Keratinocyte (primary cell): ENCODE data around the gene TMEM219. TPM values are rescaled to one million over a fixed set of nuclear protein-coding genes. Genes with fewer than 3 reads are reported as not detected.

Source experiments
- DNase-seq: peaks from one replicate; pipeline ENCODE4 v3.0.0-alpha.2; 2011; ENCODE audit warnings: low read depth, missing footprints, low spot score
- FAIRE-seq: peaks from 2 replicates; lab custom pipeline; 2011; peaks lifted over from hg19 to GRCh38; lab: Jason Lieb, UNC
- H2AFZ ChIP-seq: 2 replicates; pipeline ENCODE4 v1.6.0; 2012; ENCODE audit warnings: low read length, control low read depth, inconsistent platforms; ENCODE audit not compliant: control insufficient read depth
- H3K27ac ChIP-seq: 2 replicates; pipeline ENCODE4 v1.5.1; 2011; ENCODE audit warnings: low read length; ENCODE audit not compliant: control insufficient read depth, insufficient read depth
- H3K27me3 ChIP-seq: 3 replicates; pipeline ENCODE4 v1.6.0; 2011; ENCODE audit warnings: low read length; ENCODE audit not compliant: control insufficient read depth, insufficient read depth; ENCODE audit errors: extremely low read depth
- H3K36me3 ChIP-seq, 2 experiments: 2 replicates in 1 of 2; 3 replicates in 1 of 2; pipeline ENCODE4 v1.5.1; 2011; ENCODE audit warnings: low read length in 2 of 2, mild to moderate bottlenecking in 1 of 2; ENCODE audit not compliant: control insufficient read depth in 2 of 2, insufficient read depth in 2 of 2; ENCODE audit errors: extremely low read depth in 1 of 2
- H3K4me1 ChIP-seq: 3 replicates; pipeline ENCODE4 v1.5.1; 2011; ENCODE audit warnings: low read length; ENCODE audit not compliant: control insufficient read depth, insufficient read depth; ENCODE audit errors: extremely low read depth
- H3K4me2 ChIP-seq: 3 replicates; pipeline ENCODE4 v1.6.0; 2011; ENCODE audit warnings: low read depth, low read length; ENCODE audit not compliant: control insufficient read depth, insufficient read depth; ENCODE audit errors: extremely low read depth
- H3K4me3 ChIP-seq, 3 experiments: fragments of 200-600 bp in 1 of 3; sonication (generic) in 1 of 3; 2 replicates in 2 of 3; 3 replicates in 1 of 3; pipeline ENCODE4 v1.5.1; 2011 to 2016; ENCODE audit warnings: low read length in 3 of 3, mild to moderate bottlenecking in 3 of 3, control low read depth in 2 of 3, inconsistent platforms in 1 of 3, low read depth in 1 of 3, mixed read lengths in 1 of 3, mixed run types in 1 of 3, moderate library complexity in 1 of 3; ENCODE audit not compliant: control insufficient read depth in 2 of 3, insufficient read depth in 2 of 3; ENCODE audit errors: extremely low read depth in 1 of 3
- H3K79me2 ChIP-seq: 2 replicates; pipeline ENCODE4 v1.6.0; 2012; ENCODE audit warnings: low read length; ENCODE audit not compliant: control insufficient read depth, insufficient read depth
- H3K9ac ChIP-seq: 3 replicates; pipeline ENCODE4 v1.6.0; 2011; ENCODE audit warnings: low read length; ENCODE audit not compliant: control insufficient read depth, insufficient read depth; ENCODE audit errors: extremely low read depth
- H3K9me1 ChIP-seq: 3 replicates; pipeline ENCODE4 v1.6.0; 2011; ENCODE audit warnings: low read length; ENCODE audit not compliant: control insufficient read depth, insufficient read depth; ENCODE audit errors: extremely low read depth
- H3K9me3 ChIP-seq: 2 replicates; pipeline ENCODE4 v1.5.1; 2012; ENCODE audit warnings: low read depth, low read length; ENCODE audit not compliant: control insufficient read depth
- H4K20me1 ChIP-seq: 3 replicates; pipeline ENCODE4 v1.6.0; 2011; ENCODE audit warnings: low read length; ENCODE audit not compliant: control insufficient read depth, insufficient read depth; ENCODE audit errors: extremely low read depth
- EZH2 ChIP-seq: IDR thresholded peaks from one replicate; pipeline ENCODE4 v1.6.1; 2012; ENCODE audit warnings: inconsistent platforms, mild to moderate bottlenecking, low read length, moderate library complexity
- dilution Hi-C: fragments of 300-500 bp; cut with MboI; formaldehyde crosslinking; loops from one replicate; pipeline ENCODE4 v1.7.0; 2020; ENCODE audit warnings: low sequenced_read_pairs; ENCODE audit not compliant: extremely low pct_ligation_motif_present
- polyA plus RNA-seq, 5 experiments: library from polyadenylated mRNA; depleted of rRNA in 3 of 5; stranded (reverse) in 3 of 5; stranded (forward) in 1 of 5; unstranded in 1 of 5; fragments of >200 nt; gene quantifications; 1 replicate in 1 of 5; 2 replicates in 3 of 5; 3 replicates in 1 of 5; pipeline versions ENCODE4 v1.2.1 to v1.2.3, GENCODE V29; 2011 to 2012; ENCODE audit warnings: missing spikeins in 2 of 5, low read depth in 1 of 5, low replicate concordance in 1 of 5
- TF ChIP-seq, protein P1 (sequence below), 3 experiments: IDR thresholded peaks in 1 of 3; conservative IDR thresholded peaks in 1 of 3; optimal IDR thresholded peaks in 1 of 3; 2 replicates in 2 of 3; 3 replicates in 1 of 3; pipeline versions ENCODE3 to v1.5.1; 2011; ENCODE audit warnings: low read length in 3 of 3, mild to moderate bottlenecking in 3 of 3, moderate library complexity in 2 of 3, control low read depth in 1 of 3, inconsistent platforms in 1 of 3; ENCODE audit not compliant: insufficient read depth in 2 of 3; ENCODE audit errors: extremely low read depth in 1 of 3

TMEM219 gene
- polyA plus RNA-seq, 1 donor (not counting 4 experiments of a cell fraction or from before 2014, with no cell fraction given) = 48.5 TPM

DNA sequence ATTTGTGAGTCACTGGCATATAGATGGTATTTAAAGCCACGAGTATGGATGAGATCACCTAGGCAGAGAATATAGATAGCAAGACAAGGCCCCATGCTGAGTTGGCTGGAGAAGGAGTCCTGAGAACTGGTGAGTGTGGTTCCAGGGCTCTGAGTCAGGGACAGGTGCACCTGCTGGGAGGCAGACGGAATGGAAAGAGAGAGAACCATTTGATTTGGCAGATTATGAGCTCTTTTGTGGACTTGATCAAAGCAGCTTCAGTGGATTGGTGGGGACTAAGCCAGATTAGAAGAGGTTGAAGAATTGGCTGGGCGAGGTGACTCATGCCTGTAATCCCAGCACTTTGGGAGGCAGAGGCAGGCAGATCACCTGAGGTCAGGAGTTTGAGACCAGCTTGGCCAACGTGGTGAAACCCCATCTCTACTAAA, 56.9 kb downstream of the TMEM219 start:
- no peaks in the 10 kb centered on the region for H3K36me3 ChIP-seq
- H3K79me2 ChIP-seq = no peaks in the 10 kb centered on the region
- FAIRE-seq (no peak), DNase-seq (no peak)
- dilution Hi-C loops = no loop called here
- H3K4me1 ChIP-seq = peaks cover 4% of the 10 kb centered on the region
- no peaks in the 10 kb centered on the region for H3K27me3 ChIP-seq
- no peak overlapping the region for H2AFZ ChIP-seq
- H3K4me2 ChIP-seq = no peak overlapping the region
- H3K9me1 ChIP-seq = no peaks in the 10 kb centered on the region
- H4K20me1 ChIP-seq = no peaks in the 10 kb centered on the region
- no peak overlapping the region for H3K4me3 ChIP-seq
- H3K27ac ChIP-seq = no peak overlapping the region
- no peaks in the 10 kb centered on the region for H3K9me3 ChIP-seq
- H3K9ac ChIP-seq = no peak overlapping the region
- TF ChIP-seq, protein P1, sequence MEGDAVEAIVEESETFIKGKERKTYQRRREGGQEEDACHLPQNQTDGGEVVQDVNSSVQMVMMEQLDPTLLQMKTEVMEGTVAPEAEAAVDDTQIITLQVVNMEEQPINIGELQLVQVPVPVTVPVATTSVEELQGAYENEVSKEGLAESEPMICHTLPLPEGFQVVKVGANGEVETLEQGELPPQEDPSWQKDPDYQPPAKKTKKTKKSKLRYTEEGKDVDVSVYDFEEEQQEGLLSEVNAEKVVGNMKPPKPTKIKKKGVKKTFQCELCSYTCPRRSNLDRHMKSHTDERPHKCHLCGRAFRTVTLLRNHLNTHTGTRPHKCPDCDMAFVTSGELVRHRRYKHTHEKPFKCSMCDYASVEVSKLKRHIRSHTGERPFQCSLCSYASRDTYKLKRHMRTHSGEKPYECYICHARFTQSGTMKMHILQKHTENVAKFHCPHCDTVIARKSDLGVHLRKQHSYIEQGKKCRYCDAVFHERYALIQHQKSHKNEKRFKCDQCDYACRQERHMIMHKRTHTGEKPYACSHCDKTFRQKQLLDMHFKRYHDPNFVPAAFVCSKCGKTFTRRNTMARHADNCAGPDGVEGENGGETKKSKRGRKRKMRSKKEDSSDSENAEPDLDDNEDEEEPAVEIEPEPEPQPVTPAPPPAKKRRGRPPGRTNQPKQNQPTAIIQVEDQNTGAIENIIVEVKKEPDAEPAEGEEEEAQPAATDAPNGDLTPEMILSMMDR (optimal IDR thresholded peaks at IDR 0.05 in 1 of 3, IDR thresholded peaks at IDR 0.05 in 1 of 3, conservative IDR thresholded peaks at IDR 0.05 in 1 of 3; ENCODE audit: extremely low read depth in 1 of 3, insufficient read depth in 2 of 3, low read length in 3 of 3) = no peak
- no peak for TF ChIP-seq EZH2

Other genes with a start within 250 kb of the TMEM219 start
- not detected in 3 replicates for gene C16orf54, start 216.1 kb upstream of the TMEM219 start, polyA plus RNA-seq
- gene ZG16, start 183.8 kb upstream of the TMEM219 start, polyA plus RNA-seq = 0.01 TPM in 1 of 3 replicates, not detected in the others
- 36.3 to 48.3 TPM (median 43.7 TPM) in 3 replicates for gene KIF22, start 171.3 kb upstream of the TMEM219 start, polyA plus RNA-seq
- gene MAZ, start 155.6 kb upstream of the TMEM219 start, polyA plus RNA-seq = 48.5 to 82.3 TPM (median 59.0 TPM) in 3 replicates
- not detected in 3 replicates for gene PRRT2, start 149.9 kb upstream of the TMEM219 start, polyA plus RNA-seq
- 6.4 to 17.1 TPM (median 13.6 TPM) in 3 replicates for gene PAGR1, start 145.9 kb upstream of the TMEM219 start, polyA plus RNA-seq
- gene MVP, start 141.6 kb upstream of the TMEM219 start, polyA plus RNA-seq = 130 to 213 TPM (median 148 TPM) in 3 replicates
- gene CDIPT, start 98.9 kb upstream of the TMEM219 start, polyA plus RNA-seq = 49.5 to 94.6 TPM (median 60.0 TPM) in 3 replicates
- 0.68 to 2.5 TPM (median 1.5 TPM) in 3 replicates for gene SEZ6L2, start 62.5 kb upstream of the TMEM219 start, polyA plus RNA-seq
- gene ASPHD1, start 61.6 kb upstream of the TMEM219 start, polyA plus RNA-seq = 0.71 to 1.8 TPM (median 0.88 TPM) in 3 replicates
- gene KCTD13, start 35.9 kb upstream of the TMEM219 start, polyA plus RNA-seq = 8.2 to 12.1 TPM (median 9.2 TPM) in 3 replicates
- 13.8 to 20.1 TPM (median 15.4 TPM) in 3 replicates for gene TAOK2, start 11.8 kb downstream of the TMEM219 start, polyA plus RNA-seq
- 4.1 to 4.8 TPM (median 4.6 TPM) in 3 replicates for gene HIRIP3, start 33.5 kb downstream of the TMEM219 start, polyA plus RNA-seq
- gene INO80E, start 34.2 kb downstream of the TMEM219 start, polyA plus RNA-seq = 20.1 to 28.3 TPM (median 26.7 TPM) in 3 replicates
- gene DOC2A, start 48.9 kb downstream of the TMEM219 start, polyA plus RNA-seq = 0.10 to 0.41 TPM (median 0.26 TPM) in 3 replicates
- gene C16orf92, start 61.1 kb downstream of the TMEM219 start, polyA plus RNA-seq = not detected in 3 replicates
- 0.08 TPM in 1 of 3 replicates, not detected in the others for gene TLCD3B, start 69.2 kb downstream of the TMEM219 start, polyA plus RNA-seq
- 740 to 1,250 TPM (median 800 TPM) in 3 replicates for gene ALDOA, start 103.7 kb downstream of the TMEM219 start, polyA plus RNA-seq
- gene PPP4C, start 113.9 kb downstream of the TMEM219 start, polyA plus RNA-seq = 124 to 188 TPM (median 167 TPM) in 3 replicates
- 0.06 to 0.18 TPM (median 0.18 TPM) in 3 replicates for gene TBX6, start 129.8 kb downstream of the TMEM219 start, polyA plus RNA-seq
- gene YPEL3, start 134.1 kb downstream of the TMEM219 start, polyA plus RNA-seq = 13.5 to 16.3 TPM (median 15.7 TPM) in 3 replicates
- 0.68 to 1.8 TPM (median 1.1 TPM) in 3 replicates for gene GDPD3, start 151.5 kb downstream of the TMEM219 start, polyA plus RNA-seq
- gene MAPK3, start 161.1 kb downstream of the TMEM219 start, polyA plus RNA-seq = 42.0 to 64.9 TPM (median 60.8 TPM) in 3 replicates
- gene CORO1A, start 221.5 kb downstream of the TMEM219 start, polyA plus RNA-seq = 2.8 to 5.5 TPM (median 3.0 TPM) in 3 replicates
- 41.0 to 170 TPM (median 70.4 TPM) in 3 replicates for gene BOLA2B, start 231.6 kb downstream of the TMEM219 start, polyA plus RNA-seq
- 2.3 to 9.0 TPM (median 5.4 TPM) in 3 replicates for gene SLX1A, start 231.8 kb downstream of the TMEM219 start, polyA plus RNA-seq
- gene SULT1A3, start 237.2 kb downstream of the TMEM219 start, polyA plus RNA-seq = 4.7 to 10.1 TPM (median 8.0 TPM) in 3 replicates